Gastrocnemius medialis (tissue), 4 donors: Measurements from ENCODE around the gene TJP2.

Experiments
- POLR2A ChIP-seq, 2 donors: fragments of 450-650 bp; IDR thresholded peaks; one replicate each; pipeline ENCODE4 v1.6.1; 2017; ENCODE audit warnings: antibody characterized with exemption in 2 of 2, mild to moderate bottlenecking in 2 of 2, moderate library complexity in 2 of 2
- TF ChIP-seq, protein P1 (sequence below), 5 experiments: fragments of 450-650 bp in 3 of 5; fragments of 200-600 bp in 2 of 5; sonication (generic) in 2 of 5; IDR thresholded peaks in 4 of 5; conservative IDR thresholded peaks in 1 of 5; 1 replicate in 4 of 5; 2 replicates in 1 of 5; pipeline ENCODE4 v1.5.1; 2016 to 2019; ENCODE audit warnings: antibody characterized with exemption in 5 of 5, mild to moderate bottlenecking in 3 of 5, moderate library complexity in 3 of 5

DNA sequence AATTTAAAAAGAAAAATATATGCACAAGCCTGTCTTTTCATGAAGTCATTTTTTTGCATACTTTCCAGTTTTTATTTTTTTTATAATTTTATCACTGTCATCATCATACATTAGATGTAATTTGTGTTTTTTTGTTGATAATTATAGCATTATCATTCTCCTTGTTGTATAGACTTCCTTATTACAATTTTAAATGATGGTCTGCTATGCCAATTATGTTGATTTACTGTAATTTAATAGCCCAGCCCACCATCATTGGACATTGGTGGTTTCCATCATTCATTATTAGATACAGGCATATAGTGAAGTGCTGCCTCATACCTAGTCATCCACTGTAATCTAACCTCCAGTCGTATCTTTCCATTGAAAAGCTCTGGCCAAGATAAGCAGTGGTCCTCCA is 3.8 kb upstream of the TJP2 start:
- TF ChIP-seq POLR2A (IDR thresholded peaks at IDR 0.05): no peak
- TF ChIP-seq, protein P1, sequence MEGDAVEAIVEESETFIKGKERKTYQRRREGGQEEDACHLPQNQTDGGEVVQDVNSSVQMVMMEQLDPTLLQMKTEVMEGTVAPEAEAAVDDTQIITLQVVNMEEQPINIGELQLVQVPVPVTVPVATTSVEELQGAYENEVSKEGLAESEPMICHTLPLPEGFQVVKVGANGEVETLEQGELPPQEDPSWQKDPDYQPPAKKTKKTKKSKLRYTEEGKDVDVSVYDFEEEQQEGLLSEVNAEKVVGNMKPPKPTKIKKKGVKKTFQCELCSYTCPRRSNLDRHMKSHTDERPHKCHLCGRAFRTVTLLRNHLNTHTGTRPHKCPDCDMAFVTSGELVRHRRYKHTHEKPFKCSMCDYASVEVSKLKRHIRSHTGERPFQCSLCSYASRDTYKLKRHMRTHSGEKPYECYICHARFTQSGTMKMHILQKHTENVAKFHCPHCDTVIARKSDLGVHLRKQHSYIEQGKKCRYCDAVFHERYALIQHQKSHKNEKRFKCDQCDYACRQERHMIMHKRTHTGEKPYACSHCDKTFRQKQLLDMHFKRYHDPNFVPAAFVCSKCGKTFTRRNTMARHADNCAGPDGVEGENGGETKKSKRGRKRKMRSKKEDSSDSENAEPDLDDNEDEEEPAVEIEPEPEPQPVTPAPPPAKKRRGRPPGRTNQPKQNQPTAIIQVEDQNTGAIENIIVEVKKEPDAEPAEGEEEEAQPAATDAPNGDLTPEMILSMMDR (IDR thresholded peaks at IDR 0.05 in 4 of 5, conservative IDR thresholded peaks at IDR 0.05 in 1 of 5): no peak
